GM19438 (cell line): ENCODE measurements around the gene TMPRSS11A.

Source experiments
- ATAC-seq: cut with Tn5 transposase; IDR thresholded peaks from one replicate; pipeline ENCODE4 v1.9.1; 2021; ENCODE audit warnings: low read depth; ENCODE audit not compliant: unreplicated experiment

The TMPRSS11A gene

DNA sequence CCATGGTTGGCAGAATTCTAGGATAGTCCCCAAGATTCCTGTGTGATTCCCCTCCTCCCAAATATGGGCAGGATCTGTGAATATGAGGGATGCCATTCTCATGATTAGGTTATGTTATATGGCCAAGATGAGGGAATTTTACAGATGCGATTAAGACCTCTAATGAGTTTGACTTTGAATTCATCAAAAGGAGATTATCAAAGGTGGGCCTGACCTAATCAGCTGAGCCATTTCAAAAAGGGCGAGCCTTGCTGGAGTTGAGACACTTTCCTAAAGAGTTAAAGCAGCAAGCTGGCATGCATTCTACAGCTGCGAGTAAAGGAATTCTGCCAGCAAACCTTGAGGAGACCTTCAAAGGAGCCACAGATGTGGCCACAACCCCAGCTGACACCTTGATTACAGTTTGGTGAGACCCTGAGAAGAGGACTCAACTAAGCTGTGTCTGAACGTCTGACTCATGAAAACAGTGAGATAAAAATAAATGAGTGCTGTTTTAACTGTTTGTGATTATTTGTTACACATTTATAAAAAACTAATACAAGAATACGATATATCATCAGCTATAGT lies 47.8 kb downstream of the TMPRSS11A start:
- ATAC-seq: no peak

DNA sequence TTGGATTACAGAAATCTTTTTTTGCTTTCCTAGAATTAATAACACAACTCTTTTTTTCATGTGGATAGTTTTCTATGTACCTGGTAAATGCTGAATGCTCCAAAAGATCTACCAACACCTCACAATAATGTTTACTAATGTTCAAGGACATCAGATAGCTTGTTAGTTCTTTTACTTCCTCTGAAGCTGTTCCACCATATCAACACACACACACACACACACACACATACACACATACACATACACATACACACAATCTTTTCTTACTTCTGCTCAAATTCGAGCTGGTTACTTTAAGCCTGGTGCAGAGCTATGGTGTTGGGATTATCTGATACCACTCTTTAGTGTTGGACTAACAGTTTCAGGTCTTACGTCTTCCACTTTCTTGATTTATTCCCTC lies 51.2 kb downstream of the TMPRSS11A start:
- no peak for ATAC-seq

DNA sequence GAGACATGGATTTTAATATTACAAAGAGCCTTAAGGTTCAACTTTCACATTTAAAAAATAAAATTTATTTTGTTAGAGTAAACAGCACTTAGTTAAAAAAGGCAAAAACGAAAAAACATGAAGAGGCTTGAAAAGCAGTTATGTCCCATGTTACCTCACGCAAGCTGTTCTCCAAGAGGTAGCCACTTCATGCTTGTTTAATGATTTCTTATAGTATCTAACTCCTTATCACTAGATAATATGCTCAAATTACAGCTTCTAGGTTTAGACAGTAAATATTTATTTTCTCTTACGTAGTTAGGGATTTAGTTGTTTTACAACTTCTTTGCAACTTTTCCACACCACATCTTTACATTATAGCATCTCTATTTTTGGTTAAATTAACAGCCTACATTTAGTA lies 51.7 kb downstream of the TMPRSS11A start:
- no peak for ATAC-seq

DNA sequence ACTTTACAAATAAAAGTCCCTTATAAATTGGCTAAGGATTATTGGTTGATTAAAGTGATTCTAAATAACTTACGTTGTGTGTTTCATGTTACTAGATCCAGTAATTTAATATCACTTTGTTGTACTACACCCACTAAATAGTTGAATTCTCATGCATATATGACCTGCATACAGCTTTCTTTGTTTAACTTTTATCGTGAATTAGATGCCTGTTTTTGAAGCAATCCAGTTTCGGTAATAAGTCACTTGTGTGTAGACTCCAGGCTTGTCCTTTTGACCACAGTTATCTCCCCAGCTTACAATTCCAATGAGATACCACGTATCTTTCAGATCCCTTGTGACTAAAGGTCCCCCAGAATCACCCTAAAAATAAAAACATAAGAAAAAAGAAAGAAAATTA lies 52.2 kb downstream of the TMPRSS11A start:
- no peak for ATAC-seq

DNA sequence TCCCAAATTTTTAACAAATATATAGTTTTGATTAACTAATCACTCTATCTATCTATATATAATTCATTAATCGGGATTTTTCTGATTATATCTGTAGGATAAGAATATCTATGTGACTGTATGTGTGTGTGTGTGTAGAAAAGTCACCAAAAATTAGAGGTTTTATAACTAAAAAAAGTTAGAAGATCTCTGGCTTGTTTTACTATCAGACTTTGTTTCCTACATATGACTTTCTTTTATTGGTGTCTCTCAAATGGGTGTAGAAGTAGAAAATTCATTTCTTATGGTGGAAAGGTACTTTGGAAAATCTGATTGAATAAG lies 52.7 kb downstream of the TMPRSS11A start:
- ATAC-seq: no peak

DNA sequence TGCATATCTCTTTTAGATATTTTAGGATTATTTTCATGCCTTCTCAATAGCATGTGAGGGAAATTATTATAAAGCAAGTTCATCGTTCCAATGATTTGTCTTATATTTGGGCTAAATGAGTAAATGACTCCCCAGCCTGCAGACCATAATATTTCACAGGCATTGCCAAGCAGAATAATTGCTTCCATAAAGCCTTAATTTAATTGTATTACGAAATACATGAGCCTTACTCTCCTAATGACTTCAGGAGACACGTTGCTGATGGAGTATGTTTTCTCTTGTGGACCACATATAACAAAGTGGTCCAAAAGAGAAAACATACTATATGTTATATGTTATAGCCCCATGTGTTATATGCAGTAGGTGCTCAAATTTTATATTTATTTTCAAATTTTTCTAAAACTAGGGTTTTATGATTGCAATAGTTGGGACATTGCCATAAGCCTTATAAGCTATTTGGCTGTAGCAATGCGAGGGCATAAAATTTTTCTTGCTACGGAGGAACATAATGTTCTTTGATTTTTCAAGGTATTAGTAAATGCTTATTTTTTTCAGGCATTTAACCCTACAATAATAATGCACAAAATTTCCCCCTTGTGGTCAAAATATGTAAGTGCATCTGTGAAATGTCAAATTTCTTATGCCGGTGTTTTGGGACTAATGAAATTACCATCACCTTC lies 53.2 kb downstream of the TMPRSS11A start:
- no peak for ATAC-seq

DNA sequence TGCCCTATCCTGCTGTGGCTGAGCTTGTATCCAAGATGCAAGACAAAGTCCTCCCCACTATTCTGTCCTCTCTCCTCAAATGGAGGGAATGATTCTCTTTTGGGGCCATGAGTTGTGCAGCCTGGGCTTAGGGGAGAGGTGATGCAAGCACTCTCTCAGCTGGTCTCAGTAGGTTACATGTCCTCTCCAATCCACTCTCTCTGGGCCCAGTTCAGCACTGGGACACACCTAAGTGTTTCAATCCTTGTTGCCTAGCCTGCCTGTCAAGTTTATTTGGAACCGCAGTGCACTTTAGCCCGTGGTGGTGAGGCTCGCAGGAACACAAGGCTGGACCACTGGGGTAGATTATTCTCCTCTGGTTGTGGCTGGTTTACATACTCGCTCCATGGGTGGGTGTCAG lies 55.6 kb downstream of the TMPRSS11A start:
- no peak for ATAC-seq

DNA sequence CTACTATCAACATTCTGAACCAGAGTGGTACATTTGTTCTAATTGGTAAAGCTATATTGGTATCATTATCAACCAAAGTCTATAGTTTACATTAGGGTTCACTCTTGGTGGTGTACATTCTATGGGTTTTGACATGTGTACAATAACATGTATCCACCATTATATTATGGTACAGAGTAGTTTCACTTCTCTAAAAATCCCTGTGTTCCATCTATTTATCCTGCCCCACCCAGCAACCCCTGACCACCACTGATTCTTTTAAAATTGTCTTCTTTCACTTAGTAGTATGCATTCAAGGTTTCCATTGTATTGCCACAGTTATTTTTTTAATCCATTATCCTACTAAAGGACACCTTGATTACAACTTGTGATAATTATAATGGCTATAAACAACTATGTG lies 64.2 kb downstream of the TMPRSS11A start:
- no peak for ATAC-seq

DNA sequence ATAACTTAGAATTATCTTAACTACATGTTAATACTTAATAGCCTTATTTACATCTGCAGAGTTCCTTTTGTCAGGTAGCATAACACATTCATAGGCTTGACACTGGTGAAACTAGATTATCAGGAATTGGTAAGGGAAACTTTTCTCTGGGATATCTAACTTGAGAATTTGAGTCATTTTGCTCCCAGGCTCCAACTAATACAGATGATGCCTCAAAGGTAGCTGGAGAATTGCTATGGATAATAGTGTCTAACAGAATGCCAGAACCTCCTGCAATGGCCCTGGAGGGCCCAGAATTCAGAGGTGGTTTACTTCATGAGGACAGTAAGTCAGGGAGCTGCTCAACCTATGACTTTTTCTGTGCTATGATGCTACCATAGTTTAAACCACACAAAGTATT lies 65.6 kb downstream of the TMPRSS11A start:
- no peak for ATAC-seq

DNA sequence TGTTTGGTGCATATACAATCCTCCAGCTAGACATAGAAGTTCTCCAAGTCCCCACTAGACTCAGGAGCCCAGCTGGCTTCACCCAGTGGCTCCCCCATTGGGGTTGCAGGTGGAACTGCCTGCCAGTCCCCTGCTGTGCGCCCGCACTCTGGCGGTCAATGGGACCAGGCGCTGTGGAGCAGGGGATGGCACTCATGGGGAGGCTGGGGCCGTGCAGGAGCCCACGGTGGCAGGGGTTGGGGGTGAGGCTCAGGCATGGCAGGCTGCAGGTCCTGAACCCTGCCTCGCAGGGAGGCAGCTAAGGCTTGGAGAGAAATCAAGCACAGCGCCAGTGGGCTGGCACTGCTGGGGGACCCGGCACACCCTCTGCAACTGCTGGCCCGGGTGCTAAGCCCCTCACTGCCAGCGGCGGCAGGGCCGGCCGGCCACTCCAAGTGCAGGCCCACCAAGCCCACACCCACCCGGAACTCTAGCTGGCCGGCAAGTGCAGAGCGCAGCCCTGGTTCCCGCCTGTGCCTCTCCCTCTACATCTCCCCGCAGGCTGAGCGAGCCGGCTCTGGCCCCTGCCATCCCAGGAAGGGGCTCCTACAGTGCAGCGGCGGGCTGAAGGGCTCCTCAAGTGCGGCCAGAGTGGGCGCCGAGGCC lies 66.8 kb downstream of the TMPRSS11A start:
- no peak for ATAC-seq

DNA sequence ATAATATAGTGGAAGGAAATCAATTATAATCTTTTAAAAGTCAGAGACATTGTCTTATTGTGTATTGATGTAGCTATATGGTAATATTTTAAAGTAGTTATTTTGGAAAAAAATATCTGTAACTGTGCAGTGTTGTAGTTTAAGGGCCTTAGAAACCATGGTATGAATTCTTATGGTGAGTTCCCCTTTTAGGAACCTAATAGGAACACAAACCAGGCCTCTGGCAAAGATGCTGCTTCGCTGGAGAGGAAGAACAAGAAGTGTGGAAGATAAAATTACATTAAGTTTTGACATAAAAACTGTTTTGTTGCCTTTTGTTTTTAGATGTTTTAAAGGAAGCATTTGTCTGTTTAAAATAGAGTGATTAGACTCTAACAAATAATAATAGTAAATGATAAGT lies 68.6 kb downstream of the TMPRSS11A start:
- ATAC-seq: no peak

DNA sequence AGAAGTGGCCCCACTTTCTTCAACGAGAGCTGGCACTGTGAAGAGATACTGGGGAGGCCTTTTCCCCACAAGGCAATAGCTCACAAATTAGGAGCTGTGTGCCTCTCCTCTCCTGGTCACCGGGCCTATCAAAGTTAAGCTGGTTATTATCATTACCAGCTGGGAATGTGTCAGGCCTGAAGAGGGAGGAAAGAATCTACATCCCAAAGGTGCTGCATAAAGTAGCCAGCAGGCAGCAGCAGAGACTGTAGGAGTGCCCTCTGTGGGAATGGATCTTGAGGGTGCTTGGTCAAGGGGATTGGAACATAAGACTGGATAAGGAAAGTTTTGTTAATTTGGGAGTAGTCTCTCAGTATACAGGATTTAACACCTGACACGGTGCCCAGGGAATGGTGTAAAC lies 70.4 kb downstream of the TMPRSS11A start:
- ATAC-seq: no peak

DNA sequence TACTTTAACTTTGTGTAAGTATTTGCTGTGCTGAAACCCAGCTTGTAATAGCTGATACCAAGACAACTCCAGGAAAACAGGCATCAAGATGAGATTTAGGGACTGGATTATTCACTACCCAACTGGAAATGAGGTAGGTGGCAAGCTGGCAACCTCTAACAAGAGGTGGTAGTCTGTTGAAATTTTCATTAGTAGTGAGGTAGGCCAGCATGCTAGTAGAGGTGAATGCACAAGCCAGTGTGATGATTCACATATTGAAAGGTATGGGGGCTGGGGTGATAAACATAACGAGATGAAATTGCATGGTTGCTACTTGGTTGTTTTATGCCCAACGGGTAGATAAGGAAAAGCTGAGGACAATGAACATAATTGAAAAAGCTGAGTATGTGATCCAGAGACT lies 71.0 kb downstream of the TMPRSS11A start:
- no peak for ATAC-seq

DNA sequence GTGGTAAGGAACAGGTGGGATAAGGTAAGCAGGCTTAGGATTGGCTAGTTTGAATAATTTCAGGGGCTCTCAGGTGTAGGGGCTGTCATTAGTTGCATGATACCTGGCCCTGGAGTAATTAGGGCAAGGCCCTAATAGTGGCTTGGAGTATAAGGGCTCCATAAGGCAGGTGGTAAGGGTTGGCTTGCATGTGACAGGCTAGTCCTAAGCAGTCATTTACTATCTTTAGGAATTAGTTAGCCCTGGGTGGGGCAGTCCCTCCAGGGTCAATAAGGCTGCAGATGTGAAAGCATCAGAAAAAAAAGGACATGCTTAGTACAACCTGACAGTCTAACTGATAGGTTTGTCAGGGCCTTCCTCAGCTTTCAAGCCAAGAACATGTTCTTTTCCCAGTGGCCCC lies 71.6 kb downstream of the TMPRSS11A start:
- no peak for ATAC-seq

DNA sequence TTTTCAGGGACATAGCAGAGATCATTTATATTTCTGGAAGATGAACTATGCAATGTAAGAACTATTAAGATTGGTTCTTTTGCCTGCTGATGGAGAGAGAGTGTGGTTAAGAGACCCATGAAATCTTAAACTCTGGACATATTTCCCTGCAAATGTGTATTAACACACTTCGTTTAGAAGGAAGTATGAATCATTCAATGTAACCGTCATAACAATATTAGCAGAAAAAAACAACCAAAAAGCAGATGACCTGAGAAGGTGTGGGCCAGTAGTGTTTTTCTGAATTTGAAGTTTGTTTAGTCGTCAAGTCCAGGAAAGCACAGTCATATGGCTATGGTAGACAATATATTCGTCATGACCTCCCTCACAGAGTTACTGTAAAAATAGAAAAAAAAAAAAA lies 77.0 kb downstream of the TMPRSS11A start:
- ATAC-seq: no peak

DNA sequence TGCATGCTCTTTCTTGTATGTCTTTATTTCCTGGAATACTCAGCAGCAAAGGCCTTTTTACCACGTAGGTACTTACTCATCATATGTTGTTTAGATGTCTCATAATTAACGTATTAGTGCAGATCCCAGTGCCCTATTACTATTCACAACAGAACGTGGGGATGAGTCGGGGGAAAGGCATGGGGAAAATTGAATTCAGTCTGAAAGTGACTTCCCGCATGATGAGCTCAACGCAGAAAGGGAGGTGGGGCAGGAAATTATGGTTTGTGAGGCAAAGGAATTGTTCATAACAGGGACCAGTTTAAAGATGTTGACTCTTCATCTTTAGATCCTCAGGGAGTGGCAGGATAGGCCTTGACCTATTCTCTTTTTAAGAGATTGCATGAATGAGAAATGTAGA lies 77.5 kb downstream of the TMPRSS11A start:
- ATAC-seq: no peak

DNA sequence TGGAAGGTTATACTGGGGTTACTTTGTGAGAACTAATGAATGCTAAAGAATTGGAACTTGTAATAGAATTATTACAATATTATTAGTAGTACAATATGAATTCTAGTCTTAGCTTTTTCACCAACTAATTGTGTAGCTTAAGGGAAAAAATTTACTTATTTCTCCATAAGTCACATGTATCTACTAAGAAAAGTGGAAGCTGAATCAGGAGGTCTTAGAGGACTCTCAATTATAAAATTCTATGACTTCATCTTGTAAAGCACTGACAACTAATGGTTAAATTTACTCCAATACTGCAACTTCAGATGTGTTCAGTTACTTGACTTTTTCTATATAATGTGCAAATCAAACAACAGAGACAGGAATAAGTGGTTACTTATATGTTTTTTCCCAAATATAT lies 78.6 kb downstream of the TMPRSS11A start:
- no peak for ATAC-seq

DNA sequence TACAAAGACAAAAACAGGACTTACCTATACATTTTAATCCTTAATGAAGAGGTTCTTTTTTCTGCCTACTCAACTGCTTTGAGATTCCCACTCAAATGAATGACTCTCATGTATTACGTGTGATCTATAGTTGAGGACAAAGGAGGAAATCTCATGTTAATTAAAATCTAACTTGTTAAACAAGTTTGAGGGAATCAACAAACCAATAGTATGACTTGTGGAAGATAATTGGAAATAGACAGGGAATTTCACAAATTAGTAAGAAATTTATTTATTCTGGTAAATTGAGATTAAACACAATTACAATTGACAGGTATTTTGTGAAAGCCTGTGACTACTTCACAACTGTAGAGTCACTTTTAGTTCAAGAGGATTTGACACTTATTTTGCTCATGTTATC lies 79.4 kb downstream of the TMPRSS11A start, which contains the start of gene TMPRSS11D:
Gene TMPRSS11D (minus strand): TSS at position 101 of the 400 bp plus-strand sequence. CDS start 69 bp downstream, at position 32.
- ATAC-seq: no peak

DNA sequence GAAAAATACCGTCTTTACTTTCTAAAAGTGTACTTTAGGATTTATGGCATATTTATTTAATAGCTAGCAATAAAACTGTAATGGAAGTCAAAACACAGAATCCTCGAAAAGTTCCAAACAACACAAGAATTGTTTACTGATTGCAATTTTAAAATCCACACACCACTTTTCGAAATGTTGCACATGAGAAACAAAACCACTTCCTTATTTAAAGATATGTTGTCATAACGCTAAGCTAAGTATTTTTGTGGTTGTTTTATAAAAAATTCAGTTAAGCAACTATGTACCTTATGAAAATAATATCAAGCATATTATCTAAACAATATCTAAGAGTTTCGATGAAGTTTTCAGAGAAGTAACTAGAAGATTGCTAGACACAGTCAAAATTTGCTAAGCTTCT lies 79.8 kb downstream of the TMPRSS11A start:
- no peak for ATAC-seq

DNA sequence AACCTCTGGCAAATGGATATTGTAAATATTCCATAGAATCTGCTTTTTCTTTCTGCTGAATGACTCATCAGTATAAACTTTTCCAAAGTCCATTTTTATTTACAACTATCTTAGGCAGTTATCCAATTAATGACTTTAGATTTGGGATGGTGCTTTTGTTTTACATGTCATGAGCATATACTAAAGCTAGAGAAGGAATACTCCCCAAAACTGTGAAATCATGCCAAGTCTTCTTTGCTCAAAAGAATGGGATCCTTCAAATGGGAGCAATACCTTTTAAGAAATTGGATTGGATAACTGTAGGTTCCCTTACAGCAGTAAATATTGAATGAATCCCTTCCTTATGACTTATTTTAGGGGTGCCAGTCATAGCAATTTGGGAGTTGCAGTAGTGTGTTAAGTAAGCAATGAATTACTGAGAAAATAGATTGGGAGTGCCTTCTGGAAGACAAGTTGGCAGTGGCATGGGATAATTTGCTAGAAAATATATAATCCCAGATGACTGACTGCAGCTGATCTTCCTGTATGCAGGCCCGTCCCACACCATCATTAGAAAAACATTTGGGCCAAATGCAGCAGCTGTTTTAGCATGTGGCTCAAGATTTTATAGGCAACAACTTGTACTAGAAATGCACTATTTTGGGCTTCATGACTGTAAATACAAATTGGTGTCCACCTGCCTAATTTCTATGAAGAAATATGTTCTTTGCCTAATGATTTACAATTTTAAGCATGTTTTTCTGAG lies 82.3 kb downstream of the TMPRSS11A start:
- ATAC-seq: no peak

DNA sequence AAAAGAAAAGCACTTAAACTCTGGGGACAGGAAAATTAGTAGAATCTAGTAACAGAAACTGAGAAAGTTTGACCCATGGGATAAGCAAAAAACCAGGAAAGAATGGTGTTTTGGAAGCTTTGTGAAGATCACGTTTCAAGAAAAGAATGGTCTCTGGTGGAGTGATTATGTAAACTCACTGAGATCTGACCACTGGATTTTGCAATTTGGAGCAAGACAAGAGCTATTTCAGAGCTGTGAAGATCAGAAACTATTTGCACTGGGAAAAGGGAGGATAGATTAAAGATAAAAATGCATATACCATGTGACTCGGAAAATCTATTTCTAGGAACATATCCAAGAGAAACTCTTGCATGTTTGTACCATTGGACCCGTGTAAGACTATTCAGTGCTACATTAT lies 83.8 kb downstream of the TMPRSS11A start:
- no peak for ATAC-seq

DNA sequence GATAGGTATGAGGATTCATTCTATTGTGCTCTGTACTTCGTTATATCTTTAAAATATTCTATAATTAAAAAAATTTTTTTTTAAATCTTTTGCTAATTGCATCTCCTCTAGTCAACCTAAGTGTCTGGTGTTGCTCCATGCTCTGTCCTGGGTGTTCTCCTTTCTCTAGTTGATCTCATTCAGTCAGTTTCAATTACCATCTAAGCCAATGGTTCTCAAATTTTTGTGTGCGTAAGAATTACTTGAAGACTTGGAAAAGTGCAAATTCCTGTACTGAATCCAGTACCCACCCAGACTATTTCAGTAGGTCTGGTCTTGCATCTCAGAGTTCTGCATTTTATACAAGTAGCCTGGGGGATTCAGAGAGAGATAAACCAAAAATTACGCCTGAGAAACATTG lies 86.2 kb downstream of the TMPRSS11A start:
- no peak for ATAC-seq
